GM20431 (cell line): ENCODE measurements around the gene TIMM8B.
"Not testable (repeated sequence)": the region's sequence is repeated elsewhere in the genome, so short reads cannot be mapped to it uniquely, and the experiment has no call there.

Experiments used
- in situ Hi-C: fragments of 300-500 bp; cut with MseI, MboI; formaldehyde crosslinking; loops from one replicate; pipeline ENCODE4 v1.15.0; 2020; ENCODE audit warnings: low sequenced_read_pairs; ENCODE audit not compliant: unreplicated experiment

The TIMM8B gene

GRCh38 chr11:112085822-112086421 lies 634 bp downstream of the TIMM8B start:
- in situ Hi-C loops = no loop called here

- in situ Hi-C loops = no loop called here
Measured at GRCh38 chr11:112082729-112083128, 3.8 kb downstream of the TIMM8B start.

- in situ Hi-C loops = no loop called here
Measured at GRCh38 chr11:112073941-112074811, 12.4 kb downstream of the TIMM8B start, which contains the start of the genes NKAPD1 and PIH1D2. NKAPD1 (plus strand) TSS chr11:112074299; CDS start chr11:112075575, 1,276 bp downstream. PIH1D2 (minus strand) TSS chr11:112074017; CDS start chr11:112073174, 843 bp downstream.

- in situ Hi-C loops = no loop called here
Measured at GRCh38 chr11:112062923-112063322, 23.6 kb downstream of the TIMM8B start.

GRCh38 chr11:112058103-112058502 lies 28.5 kb downstream of the TIMM8B start:
- in situ Hi-C loops = no loop called here

GRCh38 chr11:112057170-112057569 lies 29.4 kb downstream of the TIMM8B start:
- in situ Hi-C loops = no loop called here

GRCh38 chr11:112051768-112052167 lies 34.8 kb downstream of the TIMM8B start:
- in situ Hi-C loops = no loop called here

- in situ Hi-C loops = no loop called here
Measured at GRCh38 chr11:112050721-112051120, 35.8 kb downstream of the TIMM8B start.

GRCh38 chr11:112049777-112050176 lies 36.8 kb downstream of the TIMM8B start:
- in situ Hi-C loops = no loop called here

GRCh38 chr11:112048256-112048655 lies 38.3 kb downstream of the TIMM8B start:
- in situ Hi-C loops = not testable (repeated sequence)

- in situ Hi-C loops = not testable (repeated sequence)
Measured at GRCh38 chr11:112046647-112047046, 39.9 kb downstream of the TIMM8B start.

GRCh38 chr11:112044961-112045360 lies 41.6 kb downstream of the TIMM8B start:
- in situ Hi-C loops = no loop called here

- in situ Hi-C loops = no loop called here
Measured at GRCh38 chr11:112042961-112043304, 43.6 kb downstream of the TIMM8B start.

- in situ Hi-C loops = no loop called here
Measured at GRCh38 chr11:112042161-112042960, 44.2 kb downstream of the TIMM8B start.

GRCh38 chr11:112037527-112037926 lies 49.0 kb downstream of the TIMM8B start:
- in situ Hi-C loops = no loop called here
